HG03064 (cell line): ENCODE data around the gene OVOL3.

Source experiments
- ATAC-seq: cut with Tn5 transposase; IDR thresholded peaks from one replicate; pipeline ENCODE4 v1.9.1; 2021; ENCODE audit warnings: low read depth; ENCODE audit not compliant: unreplicated experiment

OVOL3 gene

DNA sequence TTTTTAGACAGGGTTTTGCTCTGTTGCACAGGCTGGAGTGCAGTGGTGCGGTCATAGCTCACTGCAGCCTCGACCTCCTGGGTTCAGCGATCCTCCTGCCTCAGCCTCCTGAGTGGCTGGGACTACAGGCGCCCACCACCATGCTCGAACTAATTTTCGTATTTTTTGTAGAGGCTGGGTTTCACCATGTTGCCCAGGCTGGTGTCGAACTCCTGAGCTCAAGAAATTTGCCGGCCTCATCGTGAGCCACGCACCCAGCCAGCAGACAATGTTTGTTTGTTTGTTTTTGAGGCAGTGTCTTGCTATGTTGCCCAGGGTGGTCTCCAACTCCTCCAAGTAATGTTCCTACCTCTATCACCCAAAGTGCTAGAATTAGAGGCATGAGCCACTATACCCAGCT is 42.2 kb downstream of the OVOL3 start:
- no peak for ATAC-seq

DNA sequence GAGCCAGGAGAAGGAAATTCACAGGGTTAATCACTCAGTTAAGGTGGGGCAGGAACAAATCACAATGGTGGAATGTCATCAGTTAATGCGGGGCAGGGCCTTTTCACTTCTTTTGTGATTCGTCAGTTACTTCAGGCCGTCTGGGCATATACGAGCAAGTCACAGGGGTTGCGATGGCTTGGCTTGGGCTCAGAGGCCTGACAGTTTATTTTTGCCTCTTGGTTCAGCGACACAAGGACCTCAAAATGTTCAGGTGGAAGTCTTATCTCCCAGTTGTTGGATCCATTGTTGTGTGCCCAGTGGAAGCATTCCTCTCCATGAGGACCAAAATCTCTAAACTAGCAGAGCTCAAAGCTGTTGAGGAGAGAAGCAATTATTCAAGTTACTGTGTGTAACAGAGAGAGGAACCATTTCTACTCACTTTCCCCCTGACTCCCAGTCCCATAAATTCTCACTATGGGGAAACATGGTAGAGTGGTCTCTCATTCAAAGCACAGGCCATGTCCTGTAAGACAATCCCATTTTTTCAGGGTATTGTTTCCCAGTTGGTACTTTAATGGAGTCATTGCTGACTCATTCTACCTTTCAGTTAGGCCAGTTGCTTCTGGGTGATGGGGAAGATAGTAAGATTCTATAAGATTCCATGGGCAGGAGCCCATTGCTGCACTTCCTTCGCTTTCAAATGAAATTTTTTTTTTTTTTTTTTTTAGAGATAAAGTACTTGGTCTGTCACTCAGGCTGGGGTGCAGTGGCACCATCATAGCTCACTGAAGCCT is 50.1 kb downstream of the OVOL3 start:
- ATAC-seq: no peak
